Testis (tissue), 2 donors: ENCODE results near the gene ZNF445.

Experiments
- CTCF ChIP-seq, 3 experiments: fragments of 450-650 bp in 2 of 3; fragments of 200-600 bp in 1 of 3; sonication (generic) in 1 of 3; IDR thresholded peaks; one replicate each; pipeline ENCODE4 v1.5.1; 2016 to 2019; ENCODE audit warnings: antibody characterized with exemption in 3 of 3, mild to moderate bottlenecking in 2 of 3, moderate library complexity in 1 of 3
- POLR2A ChIP-seq: fragments of 450-650 bp; IDR thresholded peaks from one replicate; pipeline ENCODE4 v1.6.1; 2017; ENCODE audit warnings: antibody characterized with exemption, mild to moderate bottlenecking, moderate library complexity

- no peak for TF ChIP-seq CTCF (IDR thresholded peaks at IDR 0.05)
- no peak for TF ChIP-seq POLR2A
These were observed 24.5 kb upstream of the ZNF445 start for GRCh38 chr3:44501971-44502370.
